Measurements from ENCODE around the gene IGSF21. TPM values are rescaled to one million over a fixed set of nuclear protein-coding genes. Genes with fewer than 3 reads are reported as not detected.

IGSF21 gene
- total and polyA plus RNA-seq, 2 experiments from 2014 or later = not detected

DNA sequence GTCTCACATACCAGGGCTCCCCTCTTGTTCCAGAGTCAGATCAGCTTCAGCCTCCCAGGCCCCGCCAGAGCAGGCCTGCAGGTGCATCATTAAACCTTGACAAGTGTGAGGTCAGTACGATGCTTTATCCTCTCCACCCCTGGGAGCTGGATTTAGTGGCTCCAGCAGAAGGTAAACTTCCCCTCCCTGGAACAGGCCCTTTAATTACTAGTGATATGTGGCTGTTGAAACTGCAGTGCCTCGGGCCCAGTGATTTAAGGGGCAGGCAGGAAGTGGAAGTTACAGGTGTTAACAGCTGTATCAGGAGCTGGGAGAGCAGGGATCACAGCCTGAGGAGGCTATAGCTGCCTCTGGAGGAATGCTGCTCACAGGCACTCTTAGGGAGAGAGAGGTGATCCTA is 240.8 kb downstream of the IGSF21 start:
- TF ChIP-seq, protein P1, sequence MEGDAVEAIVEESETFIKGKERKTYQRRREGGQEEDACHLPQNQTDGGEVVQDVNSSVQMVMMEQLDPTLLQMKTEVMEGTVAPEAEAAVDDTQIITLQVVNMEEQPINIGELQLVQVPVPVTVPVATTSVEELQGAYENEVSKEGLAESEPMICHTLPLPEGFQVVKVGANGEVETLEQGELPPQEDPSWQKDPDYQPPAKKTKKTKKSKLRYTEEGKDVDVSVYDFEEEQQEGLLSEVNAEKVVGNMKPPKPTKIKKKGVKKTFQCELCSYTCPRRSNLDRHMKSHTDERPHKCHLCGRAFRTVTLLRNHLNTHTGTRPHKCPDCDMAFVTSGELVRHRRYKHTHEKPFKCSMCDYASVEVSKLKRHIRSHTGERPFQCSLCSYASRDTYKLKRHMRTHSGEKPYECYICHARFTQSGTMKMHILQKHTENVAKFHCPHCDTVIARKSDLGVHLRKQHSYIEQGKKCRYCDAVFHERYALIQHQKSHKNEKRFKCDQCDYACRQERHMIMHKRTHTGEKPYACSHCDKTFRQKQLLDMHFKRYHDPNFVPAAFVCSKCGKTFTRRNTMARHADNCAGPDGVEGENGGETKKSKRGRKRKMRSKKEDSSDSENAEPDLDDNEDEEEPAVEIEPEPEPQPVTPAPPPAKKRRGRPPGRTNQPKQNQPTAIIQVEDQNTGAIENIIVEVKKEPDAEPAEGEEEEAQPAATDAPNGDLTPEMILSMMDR (IDR thresholded peaks at IDR 0.05; ENCODE audit: poor library complexity) = no peak
- no peak for TF ChIP-seq EZH2 (IDR thresholded peaks at IDR 0.05; ENCODE audit: borderline replicate concordance)
- TF ChIP-seq EZH2phosphoT487 (IDR thresholded peaks at IDR 0.05; ENCODE audit: low read depth, severe bottlenecking, unreplicated experiment) = no peak
- H3K9me3 ChIP-seq (ENCODE audit: low read depth) = no peaks in the 10 kb centered on the region
- peaks cover 3% of the 10 kb centered on the region for H3K27me3 ChIP-seq
- no peak overlapping the region for H3K27ac ChIP-seq
- no peaks in the 10 kb centered on the region for H4K20me1 ChIP-seq (ENCODE audit: insufficient read depth, poor library complexity, severe bottlenecking)
- H3K4me1 ChIP-seq (ENCODE audit: insufficient read depth) = no peaks in the 10 kb centered on the region
- H3K36me3 ChIP-seq (replicated peaks; ENCODE audit: insufficient read depth, low read depth) = no peaks in the 10 kb centered on the region
- H3K9me2 ChIP-seq (replicated peaks; ENCODE audit: insufficient read depth) = no peaks in the 10 kb centered on the region
- H3K4me3 ChIP-seq = no peak overlapping the region
- WGBS (ENCODE audit: low lambda C conversion rate, missing lambda C conversion rate) = 11% methylated on average over 3 of the region's 3 CpGs
- H2AFZ ChIP-seq = no peak overlapping the region
- DNase-seq (ENCODE audit: low spot score) = no peak
- H3K79me2 ChIP-seq = no peaks in the 10 kb centered on the region
- H3K4me2 ChIP-seq = no peak overlapping the region

DNA sequence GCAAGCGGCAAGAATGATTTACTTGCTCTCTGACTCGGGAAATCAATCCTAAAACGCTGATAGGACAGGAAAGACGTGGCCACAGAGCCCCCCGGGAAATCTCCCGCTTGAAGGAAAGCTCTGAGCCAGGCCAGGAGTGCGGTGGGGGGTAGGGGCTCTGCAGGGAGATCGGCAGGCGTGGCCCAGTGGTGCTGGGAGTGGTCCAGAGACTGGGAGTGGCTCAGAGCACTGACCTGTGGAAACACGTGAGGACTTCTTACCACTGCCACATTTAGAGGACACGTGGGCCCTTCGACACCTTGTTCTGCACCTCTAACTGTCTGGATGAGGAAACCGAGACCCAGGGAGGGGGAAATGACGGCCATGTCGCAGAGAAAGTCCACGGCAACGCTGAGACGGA is 243.1 kb downstream of the IGSF21 start:
- 85% methylated on average over 18 of the region's 18 CpGs for WGBS (ENCODE audit: low lambda C conversion rate, missing lambda C conversion rate)
- Histone ChIP-seq H2AFZ (no peak overlapping the region), H3K4me2 (no peak overlapping the region), H3K79me2 (no peaks in the 10 kb centered on the region), H3K9me3 (ENCODE audit: low read depth) (no peaks in the 10 kb centered on the region), H3K9me2 (replicated peaks; ENCODE audit: insufficient read depth) (no peaks in the 10 kb centered on the region), H3K36me3 (replicated peaks; ENCODE audit: insufficient read depth, low read depth) (no peaks in the 10 kb centered on the region), H3K27me3 (peaks cover 15% of the 10 kb centered on the region), H3K27ac (no peak overlapping the region), H4K20me1 (ENCODE audit: insufficient read depth, poor library complexity, severe bottlenecking) (no peaks in the 10 kb centered on the region), H3K4me3 (no peak overlapping the region), H3K4me1 (ENCODE audit: insufficient read depth) (no peaks in the 10 kb centered on the region)
- TF ChIP-seq, protein P1 (IDR thresholded peaks at IDR 0.05; ENCODE audit: poor library complexity) = no peak
- TF ChIP-seq EZH2 (IDR thresholded peaks at IDR 0.05; ENCODE audit: borderline replicate concordance) (no peak), EZH2phosphoT487 (IDR thresholded peaks at IDR 0.05; ENCODE audit: low read depth, severe bottlenecking, unreplicated experiment) (no peak)
- DNase-seq (ENCODE audit: low spot score) = no peak

DNA sequence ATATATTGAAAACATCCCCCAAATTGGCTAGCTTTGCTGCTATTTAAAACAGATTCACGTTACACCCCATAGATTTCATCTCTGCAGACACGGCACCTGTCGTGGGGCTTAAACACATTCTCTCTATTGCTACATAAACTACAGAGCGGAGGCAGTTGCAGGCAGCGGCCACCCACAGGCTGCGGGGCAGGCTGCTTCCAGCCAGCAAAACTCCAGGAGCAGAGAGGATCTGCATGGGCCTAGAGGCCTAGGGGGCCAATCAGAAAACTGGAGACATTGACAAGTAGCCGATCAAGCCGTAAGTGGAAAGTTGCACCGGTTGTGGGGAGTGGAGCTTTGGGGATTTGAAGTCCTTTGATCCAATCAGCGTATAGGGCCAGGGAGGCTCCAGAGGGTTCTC is 244.1 kb downstream of the IGSF21 start:
- Histone ChIP-seq H3K79me2 (no peaks in the 10 kb centered on the region), H3K36me3 (replicated peaks; ENCODE audit: insufficient read depth, low read depth) (no peaks in the 10 kb centered on the region), H4K20me1 (ENCODE audit: insufficient read depth, poor library complexity, severe bottlenecking) (no peaks in the 10 kb centered on the region), H3K4me2 (no peak overlapping the region), H3K4me1 (ENCODE audit: insufficient read depth) (no peaks in the 10 kb centered on the region), H3K4me3 (no peak overlapping the region), H2AFZ (no peak overlapping the region), H3K9me2 (replicated peaks; ENCODE audit: insufficient read depth) (no peaks in the 10 kb centered on the region), H3K27ac (no peak overlapping the region), H3K27me3 (peaks cover 17% of the 10 kb centered on the region), H3K9me3 (ENCODE audit: low read depth) (no peaks in the 10 kb centered on the region)
- no peak for DNase-seq (ENCODE audit: low spot score)
- 70% methylated on average over 10 of the region's 10 CpGs for WGBS (ENCODE audit: low lambda C conversion rate, missing lambda C conversion rate)
- no peak for TF ChIP-seq EZH2phosphoT487 (IDR thresholded peaks at IDR 0.05; ENCODE audit: low read depth, severe bottlenecking, unreplicated experiment)
- TF ChIP-seq, protein P1 (IDR thresholded peaks at IDR 0.05; ENCODE audit: poor library complexity) = no peak
- no peak for TF ChIP-seq EZH2 (IDR thresholded peaks at IDR 0.05; ENCODE audit: borderline replicate concordance)
